ENCODE data around the gene MAGI2. TPM values are rescaled to one million over a fixed set of nuclear protein-coding genes. Genes with fewer than 3 reads are reported as not detected.

The MAGI2 gene
- total RNA-seq, 4 donors from 2014 or later = 0.90 to 2.4 (median 0.99) TPM

DNA sequence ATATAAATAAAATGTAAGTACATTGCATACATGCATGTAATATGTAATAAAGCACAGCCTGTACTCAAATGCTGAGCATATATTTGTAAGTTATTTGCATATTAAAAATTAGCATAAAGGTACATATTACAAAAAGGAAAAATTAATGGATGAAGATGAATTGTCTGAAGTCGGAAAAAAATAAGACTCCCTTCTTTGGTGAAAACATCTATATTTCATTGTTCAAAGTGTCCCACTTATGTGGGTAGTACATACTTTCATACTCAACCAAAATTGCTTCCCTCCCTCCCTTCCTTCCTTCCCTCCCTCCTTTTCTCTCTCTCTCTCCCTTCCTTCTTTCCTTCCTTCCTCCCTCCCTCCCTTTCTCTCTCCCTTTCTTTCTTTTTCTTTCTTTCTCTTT is 498.1 kb downstream of the MAGI2 start:
- intact Hi-C loops (cut with DNase I; ENCODE audit: low total_unique reads) (no loop called here), in situ Hi-C loops (cut with MboI; ENCODE audit: low sequenced_read_pairs in 4 of 4) (no loop called here)
- Histone ChIP-seq H3K4me1 (no peaks in the 10 kb centered on the region), H3K4me3 (no peak overlapping the region), H3K9me3 (no peaks in the 10 kb centered on the region), H3K36me3 (no peaks in the 10 kb centered on the region), H3K27ac (no peak overlapping the region), H3K27me3 (no peaks in the 10 kb centered on the region)
- no peak for ATAC-seq
- TF ChIP-seq, protein P1, sequence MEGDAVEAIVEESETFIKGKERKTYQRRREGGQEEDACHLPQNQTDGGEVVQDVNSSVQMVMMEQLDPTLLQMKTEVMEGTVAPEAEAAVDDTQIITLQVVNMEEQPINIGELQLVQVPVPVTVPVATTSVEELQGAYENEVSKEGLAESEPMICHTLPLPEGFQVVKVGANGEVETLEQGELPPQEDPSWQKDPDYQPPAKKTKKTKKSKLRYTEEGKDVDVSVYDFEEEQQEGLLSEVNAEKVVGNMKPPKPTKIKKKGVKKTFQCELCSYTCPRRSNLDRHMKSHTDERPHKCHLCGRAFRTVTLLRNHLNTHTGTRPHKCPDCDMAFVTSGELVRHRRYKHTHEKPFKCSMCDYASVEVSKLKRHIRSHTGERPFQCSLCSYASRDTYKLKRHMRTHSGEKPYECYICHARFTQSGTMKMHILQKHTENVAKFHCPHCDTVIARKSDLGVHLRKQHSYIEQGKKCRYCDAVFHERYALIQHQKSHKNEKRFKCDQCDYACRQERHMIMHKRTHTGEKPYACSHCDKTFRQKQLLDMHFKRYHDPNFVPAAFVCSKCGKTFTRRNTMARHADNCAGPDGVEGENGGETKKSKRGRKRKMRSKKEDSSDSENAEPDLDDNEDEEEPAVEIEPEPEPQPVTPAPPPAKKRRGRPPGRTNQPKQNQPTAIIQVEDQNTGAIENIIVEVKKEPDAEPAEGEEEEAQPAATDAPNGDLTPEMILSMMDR (IDR thresholded peaks at IDR 0.05 in 4 of 5, conservative IDR thresholded peaks at IDR 0.05 in 1 of 5) = no peak
- TF ChIP-seq POLR2A (IDR thresholded peaks at IDR 0.05) = no peak
- no peak for DNase-seq

DNA sequence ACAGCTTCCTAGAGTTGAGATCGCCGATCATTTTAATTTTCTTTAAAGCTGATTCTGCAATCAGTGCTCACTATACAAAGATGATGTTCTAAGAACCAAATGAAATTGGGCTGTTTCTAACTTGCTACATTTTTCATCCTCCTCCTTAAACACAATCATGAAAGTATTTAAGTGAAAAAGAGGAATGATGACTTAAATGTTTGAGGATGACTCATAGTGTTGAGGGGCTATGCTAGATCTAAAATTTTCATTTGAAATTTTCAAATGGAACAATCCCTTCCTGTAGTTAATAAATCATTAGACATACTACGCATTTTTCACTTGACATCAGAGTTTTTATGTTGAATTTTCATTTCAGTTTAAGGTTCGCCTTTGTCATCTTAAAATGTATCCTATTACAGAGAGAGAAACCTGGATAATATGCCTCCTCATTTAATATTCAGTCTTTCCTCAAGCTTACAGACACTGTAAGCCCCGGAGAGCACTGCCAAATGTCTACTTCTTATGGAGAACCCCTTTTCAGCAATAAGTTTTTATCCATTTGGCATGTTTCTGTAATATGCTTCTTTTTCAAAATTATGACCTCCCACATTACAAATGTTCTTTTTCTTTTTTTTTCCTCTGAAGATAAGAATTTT is 499.6 kb downstream of the MAGI2 start:
- Histone ChIP-seq H3K27ac (no peak overlapping the region), H3K27me3 (no peaks in the 10 kb centered on the region), H3K4me1 (no peaks in the 10 kb centered on the region), H3K9me3 (no peaks in the 10 kb centered on the region), H3K4me3 (no peak overlapping the region), H3K36me3 (no peaks in the 10 kb centered on the region)
- in situ Hi-C loops (cut with MboI; ENCODE audit: low sequenced_read_pairs in 4 of 4) = no loop called here
- intact Hi-C loops (cut with DNase I; ENCODE audit: low total_unique reads) = no loop called here
- ATAC-seq = no peak
- no peak for DNase-seq
- TF ChIP-seq, protein P1 (IDR thresholded peaks at IDR 0.05 in 4 of 5, conservative IDR thresholded peaks at IDR 0.05 in 1 of 5) = no peak
- TF ChIP-seq POLR2A (IDR thresholded peaks at IDR 0.05) = no peak

DNA sequence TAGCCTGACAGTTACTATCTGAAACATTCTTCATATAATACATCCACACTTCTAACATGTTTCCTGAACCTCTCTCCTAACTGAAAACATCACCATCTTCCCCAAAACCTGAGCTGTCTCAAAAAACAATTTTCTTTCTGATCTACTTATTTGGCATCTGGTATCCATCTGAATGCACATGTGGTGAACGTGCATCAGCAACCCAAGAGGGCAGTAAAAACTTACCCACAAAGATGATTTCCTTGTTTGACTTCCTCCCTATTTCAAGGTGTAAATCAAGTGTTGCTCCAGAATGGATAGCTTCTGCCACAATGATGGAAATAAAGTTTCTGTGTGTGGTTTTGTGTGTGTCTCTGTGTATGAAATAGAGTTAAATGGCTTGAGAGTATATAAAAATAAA is 500.4 kb downstream of the MAGI2 start:
- Histone ChIP-seq H3K4me3 (no peak overlapping the region), H3K27me3 (no peaks in the 10 kb centered on the region), H3K27ac (no peak overlapping the region), H3K4me1 (no peaks in the 10 kb centered on the region), H3K36me3 (no peaks in the 10 kb centered on the region), H3K9me3 (no peaks in the 10 kb centered on the region)
- DNase-seq (no peak), ATAC-seq (no peak)
- TF ChIP-seq POLR2A (IDR thresholded peaks at IDR 0.05) = no peak
- TF ChIP-seq, protein P1 (IDR thresholded peaks at IDR 0.05 in 4 of 5, conservative IDR thresholded peaks at IDR 0.05 in 1 of 5) = no peak
- in situ Hi-C loops (cut with MboI; ENCODE audit: low sequenced_read_pairs in 4 of 4) (no loop called here), intact Hi-C loops (cut with DNase I; ENCODE audit: low total_unique reads) (no loop called here)

DNA sequence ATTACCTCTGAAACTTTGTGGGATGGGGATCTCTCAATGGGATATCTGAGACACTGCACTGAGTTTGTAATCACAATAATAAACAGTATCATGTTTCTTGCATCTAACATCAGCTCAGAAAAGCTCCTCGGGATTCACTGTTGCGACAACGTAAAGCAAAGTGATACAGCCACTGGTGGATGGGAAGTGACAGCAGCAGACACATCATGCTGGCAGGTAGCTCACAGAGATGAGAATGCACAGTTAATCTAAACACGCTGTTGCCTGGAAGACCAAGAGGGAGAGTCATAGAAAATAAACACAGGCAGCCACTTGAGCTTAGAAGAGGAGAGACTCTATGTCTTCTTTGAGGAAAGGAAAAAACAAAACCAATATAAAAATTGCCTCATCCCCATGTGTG is 513.8 kb downstream of the MAGI2 start:
- intact Hi-C loops (cut with DNase I; ENCODE audit: low total_unique reads) (no loop called here), in situ Hi-C loops (cut with MboI; ENCODE audit: low sequenced_read_pairs in 4 of 4) (no loop called here)
- H3K27me3 ChIP-seq = no peaks in the 10 kb centered on the region
- H3K27ac ChIP-seq = no peak overlapping the region
- H3K4me1 ChIP-seq = no peaks in the 10 kb centered on the region
- H3K36me3 ChIP-seq = no peaks in the 10 kb centered on the region
- ATAC-seq (no peak), DNase-seq (no peak)
- TF ChIP-seq, protein P1 (IDR thresholded peaks at IDR 0.05 in 4 of 5, conservative IDR thresholded peaks at IDR 0.05 in 1 of 5) = no peak
- no peak for TF ChIP-seq POLR2A (IDR thresholded peaks at IDR 0.05)
- no peaks in the 10 kb centered on the region for H3K9me3 ChIP-seq
- H3K4me3 ChIP-seq = no peak overlapping the region

DNA sequence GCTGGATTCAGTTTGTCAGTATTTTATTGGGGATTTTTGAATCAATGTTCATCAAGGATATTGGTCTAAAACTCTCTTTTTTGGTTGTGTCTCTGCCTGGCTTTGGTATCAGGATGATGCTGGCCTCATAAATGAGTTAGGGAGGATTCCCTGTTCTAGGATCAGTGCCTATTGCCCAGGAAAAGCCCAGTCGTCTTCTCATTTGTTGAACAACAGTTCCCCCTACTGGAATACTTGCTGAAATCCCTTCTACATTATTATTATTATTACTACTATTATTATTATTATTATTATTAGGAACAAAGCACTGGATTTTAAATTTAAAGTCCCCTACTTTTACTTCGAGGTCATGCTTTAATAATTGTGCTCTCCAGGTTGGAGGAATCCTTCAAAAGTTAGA is 528.9 kb downstream of the MAGI2 start:
- Histone ChIP-seq H3K4me1 (no peaks in the 10 kb centered on the region), H3K36me3 (no peaks in the 10 kb centered on the region), H3K27ac (no peak overlapping the region), H3K27me3 (no peaks in the 10 kb centered on the region), H3K9me3 (no peaks in the 10 kb centered on the region), H3K4me3 (no peak overlapping the region)
- TF ChIP-seq, protein P1 (IDR thresholded peaks at IDR 0.05 in 4 of 5, conservative IDR thresholded peaks at IDR 0.05 in 1 of 5) = peak in 1 of 5 experiments; percentile 16
- TF ChIP-seq POLR2A (IDR thresholded peaks at IDR 0.05) = no peak
- ATAC-seq (no peak), DNase-seq (no peak)
- in situ Hi-C loops (cut with MboI; ENCODE audit: low sequenced_read_pairs in 4 of 4) (no loop called here), intact Hi-C loops (cut with DNase I; ENCODE audit: low total_unique reads) (no loop called here)
